HCT116 (cell line): ENCODE measurements around the gene H19. TPM values are rescaled to one million over a fixed set of nuclear protein-coding genes. Genes with fewer than 3 reads are reported as not detected.
A peak's percentile ranks its signal among the peaks of the same experiment; 100 is the strongest.

Experiments used
- ATAC-seq: fragments of 200-7000 bp; cut with Tn5 transposase; 2 replicates; pipeline ENCODE4 v1.9.1; 2020; ENCODE audit warnings: mild to moderate bottlenecking, moderate library complexity
- BruUV-seq: library from RNA; stranded (reverse); fragments of 400-500 nt; replicated peaks from 2 replicates; lab custom pipeline; 2021; lab: Mats Ljungman, UMichigan
- CTCF ChIA-PET: fragments of 300-600 bp; sonication (Branson Sonifier 250); formaldehyde crosslinking; loops from one replicate; lab custom pipeline; 2021; ENCODE audit warnings: antibody characterized with exemption; lab: Charles Lee
- POLR2A ChIA-PET: fragments of 300-600, 350-600 bp; sonication (Branson Sonifier 250); formaldehyde crosslinking; loops from one replicate; lab custom pipeline; 2021; ENCODE audit warnings: antibody characterized with exemption; lab: Charles Lee
- RAD21 ChIA-PET, 2 experiments: fragments of 300-600 bp; sonication (Branson Sonifier 250); formaldehyde crosslinking; loops; one replicate each; lab custom pipeline; 2023; ENCODE audit warnings: low total read pairs in 2 of 2; ENCODE audit not compliant: uncharacterized antibody in 2 of 2, unreplicated experiment in 2 of 2, low non-redundant PET in 1 of 2; lab: Charles Lee
- DNase-seq: peaks from one replicate; pipeline ENCODE4 v3.0.0-alpha.2; 2010; ENCODE audit warnings: low read depth, low spot score
- H2AFZ ChIP-seq: fragments of 200-600 bp; shearing (Covaris generic), sonication (generic); 2 replicates; pipeline ENCODE4 v1.6.1; 2017; ENCODE audit warnings: low read depth, mixed run types, mixed read lengths, antibody characterized with exemption, low read length; ENCODE audit not compliant: poor library complexity, severe bottlenecking
- H3K27ac ChIP-seq: 2 replicates; pipeline ENCODE4 v1.5.1; 2012; ENCODE audit warnings: low read depth, low read length
- H3K27me3 ChIP-seq: fragments of 200-600 bp; sonication (generic); 2 replicates; pipeline ENCODE4 v1.6.1; 2016; ENCODE audit warnings: mixed run types, low read length, mixed read lengths; ENCODE audit not compliant: insufficient read depth
- H3K36me3 ChIP-seq, 2 experiments: fragments of 200-500 bp in 1 of 2; fragments of 200-600 bp in 1 of 2; sonication (Bioruptor generic) in 1 of 2; sonication (generic) in 1 of 2; 2 replicates each; pipeline versions ENCODE4 v1.5.1 to v1.6.1; 2014 to 2016; ENCODE audit warnings: low read length in 2 of 2, inconsistent platforms in 1 of 2, mixed read lengths in 1 of 2, mixed run types in 1 of 2; ENCODE audit not compliant: insufficient read depth in 2 of 2, control insufficient read depth in 1 of 2
- H3K4me1 ChIP-seq, 2 experiments: fragments of 200-600 bp in 1 of 2; sonication (generic) in 1 of 2; 2 replicates each; pipeline versions ENCODE4 v1.5.1 to v1.6.1; 2012 to 2017; ENCODE audit warnings: low read length in 2 of 2, inconsistent platforms in 1 of 2, mild to moderate bottlenecking in 1 of 2, mixed read lengths in 1 of 2, mixed run types in 1 of 2, moderate library complexity in 1 of 2; ENCODE audit not compliant: insufficient read depth in 2 of 2, control insufficient read depth in 1 of 2
- H3K4me2 ChIP-seq: fragments of 200-600 bp; sonication (generic); 2 replicates; pipeline ENCODE4 v1.6.1; 2017; ENCODE audit warnings: mixed run types, low read length, mixed read lengths
- H3K4me3 ChIP-seq, 2 experiments: fragments of 200-600 bp in 1 of 2; sonication (generic) in 1 of 2; replicated peaks in 1 of 2; 2 replicates each; pipeline ENCODE4 v1.5.1; 2011 to 2016; ENCODE audit warnings: low read length in 2 of 2, control low read depth in 1 of 2, low read depth in 1 of 2, mild to moderate bottlenecking in 1 of 2, mixed read lengths in 1 of 2, mixed run types in 1 of 2
- H3K79me2 ChIP-seq: fragments of 200-600 bp; sonication (generic); 2 replicates; pipeline ENCODE4 v1.6.1; 2017; ENCODE audit warnings: mild to moderate bottlenecking, mixed run types, low read length, moderate library complexity, mixed read lengths; ENCODE audit not compliant: insufficient read depth
- H3K9ac ChIP-seq: fragments of 200-600 bp; sonication (generic); 2 replicates; pipeline ENCODE4 v1.6.1; 2016; ENCODE audit warnings: low read length, mixed read lengths
- H3K9me2 ChIP-seq: fragments of 200-600 bp; sonication (generic), shearing (Covaris generic); 2 replicates; pipeline ENCODE4 v1.6.1; 2017; ENCODE audit warnings: mixed run types, mild to moderate bottlenecking, moderate library complexity; ENCODE audit not compliant: insufficient read depth
- H3K9me3 ChIP-seq, 2 experiments: fragments of 200-500 bp in 1 of 2; fragments of 200-600 bp in 1 of 2; sonication (Bioruptor generic) in 1 of 2; sonication (generic) in 1 of 2; 2 replicates each; pipeline ENCODE4 v1.6.1; 2014 to 2017; ENCODE audit warnings: low read length in 2 of 2, mixed read lengths in 2 of 2, inconsistent platforms in 1 of 2, low read depth in 1 of 2, mild to moderate bottlenecking in 1 of 2, mixed run types in 1 of 2, moderate library complexity in 1 of 2; ENCODE audit not compliant: control insufficient read depth in 1 of 2, insufficient read depth in 1 of 2
- H4K20me1 ChIP-seq: fragments of 200-600 bp; sonication (generic), shearing (Covaris generic); 2 replicates; pipeline ENCODE4 v1.6.1; 2017; ENCODE audit warnings: mixed run types, mild to moderate bottlenecking, moderate library complexity; ENCODE audit not compliant: insufficient read depth
- CEBPB ChIP-seq: IDR thresholded peaks from 2 replicates; pipeline ENCODE4 v1.6.1; 2012; ENCODE audit warnings: low read depth
- EGR1 ChIP-seq: IDR thresholded peaks from 2 replicates; pipeline ENCODE4 v1.6.1; 2012; ENCODE audit warnings: low read depth
- ELF1 ChIP-seq: IDR thresholded peaks from 2 replicates; pipeline ENCODE4 v1.6.1; 2012; ENCODE audit warnings: low read depth, borderline replicate concordance
- EZH2 ChIP-seq: fragments of 200-600 bp; sonication (generic); IDR thresholded peaks from 2 replicates; pipeline ENCODE4 v1.6.1; 2017; ENCODE audit warnings: antibody characterized with exemption, mixed run types
- FOSL1 ChIP-seq: IDR thresholded peaks from 2 replicates; pipeline ENCODE4 v1.6.1; 2012; ENCODE audit warnings: low read depth
- JUND ChIP-seq: IDR thresholded peaks from 2 replicates; pipeline ENCODE4 v1.6.1; 2012
- MAX ChIP-seq: IDR thresholded peaks from 2 replicates; pipeline ENCODE4 v1.6.1; 2012
- RAD21 ChIP-seq: IDR thresholded peaks from 2 replicates; pipeline ENCODE4 v1.6.1; 2012; ENCODE audit warnings: low read depth, mild to moderate bottlenecking
- SIN3A ChIP-seq: IDR thresholded peaks from 2 replicates; pipeline ENCODE4 v1.6.1; 2012; ENCODE audit warnings: low read depth
- SP1 ChIP-seq: IDR thresholded peaks from 2 replicates; pipeline ENCODE4 v1.6.1; 2012; ENCODE audit warnings: low read depth
- SRF ChIP-seq: IDR thresholded peaks from 2 replicates; pipeline ENCODE4 v1.6.1; 2012; ENCODE audit warnings: low read depth
- ZFX ChIP-seq: fragments of 450-650 bp; IDR thresholded peaks from 2 replicates; pipeline ENCODE4 v1.6.1; 2017
- intact Hi-C: fragments of 100-400 bp; cut with micrococcal nuclease; formaldehyde crosslinking; loops from 2 replicates; pipeline ENCODE4 v1.10.0; 2022
- total RNA-seq: library from RNA; stranded (reverse); gene quantifications from one replicate; pipeline ENCODE4 v1.2.1, GENCODE V29; 2021; ENCODE audit not compliant: unreplicated experiment
- TF ChIP-seq, protein P1 (sequence below): IDR thresholded peaks from 2 replicates; pipeline ENCODE4 v1.6.1; 2012
- TF ChIP-seq, protein P2 (sequence below), 3 experiments: fragments of 200-600 bp in 1 of 3; sonication (generic) in 1 of 3; IDR thresholded peaks in 2 of 3; conservative IDR thresholded peaks in 1 of 3; 2 replicates each; pipeline ENCODE4 v1.5.1; 2012 to 2017; ENCODE audit warnings: low read depth in 2 of 3, low read length in 2 of 3, antibody characterized with exemption in 1 of 3, borderline replicate concordance in 1 of 3, control low read depth in 1 of 3, mild to moderate bottlenecking in 1 of 3, mixed read lengths in 1 of 3, mixed run types in 1 of 3, moderate library complexity in 1 of 3; ENCODE audit not compliant: insufficient read depth in 1 of 3

H19 gene
- total RNA-seq, 1 experiment from 2014 or later, result 10.5 TPM

GRCh38 chr11:1969776-1970175 lies 27.9 kb downstream of the H19 start:
- no peak for ATAC-seq
- Histone ChIP-seq H3K9me2 (no peaks in the 10 kb centered on the region), H3K27ac (no peak overlapping the region), H3K4me2 (no peak overlapping the region), H3K9ac (no peak overlapping the region), H3K27me3 (no peaks in the 10 kb centered on the region), H3K9me3 (no peaks in the 10 kb centered on the region), H3K36me3 (no peaks in the 10 kb centered on the region), H2AFZ (no peak overlapping the region), H3K4me1 (no peaks in the 10 kb centered on the region), H4K20me1 (no peaks in the 10 kb centered on the region), H3K79me2 (no peaks in the 10 kb centered on the region), H3K4me3 (no peak overlapping the region)
- ChIA-PET RAD21 (no interaction called here), POLR2A (no interaction called here), CTCF (interaction anchor here (0.7 kb wide), 1 partner anchor 182 kb away, joined by 3 read pairs; no protein-coding TSS in a partner anchor)
- no TSS peak for BruUV-seq
- intact Hi-C loops, result no loop called here
- DNase-seq, result no peak
- no peak for TF ChIP-seq SP1
- TF ChIP-seq SIN3A, result no peak
- TF ChIP-seq EGR1, result no peak
- no peak for TF ChIP-seq SRF
- TF ChIP-seq FOSL1, result no peak
- TF ChIP-seq ZFX, result no peak
- no peak for TF ChIP-seq EZH2
- TF ChIP-seq JUND, result no peak
- TF ChIP-seq CEBPB, result no peak
- TF ChIP-seq MAX, result no peak
- TF ChIP-seq, protein P1, sequence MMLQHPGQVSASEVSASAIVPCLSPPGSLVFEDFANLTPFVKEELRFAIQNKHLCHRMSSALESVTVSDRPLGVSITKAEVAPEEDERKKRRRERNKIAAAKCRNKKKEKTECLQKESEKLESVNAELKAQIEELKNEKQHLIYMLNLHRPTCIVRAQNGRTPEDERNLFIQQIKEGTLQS, result no peak
- TF ChIP-seq RAD21, result no peak
- TF ChIP-seq ELF1, result no peak

DNA sequence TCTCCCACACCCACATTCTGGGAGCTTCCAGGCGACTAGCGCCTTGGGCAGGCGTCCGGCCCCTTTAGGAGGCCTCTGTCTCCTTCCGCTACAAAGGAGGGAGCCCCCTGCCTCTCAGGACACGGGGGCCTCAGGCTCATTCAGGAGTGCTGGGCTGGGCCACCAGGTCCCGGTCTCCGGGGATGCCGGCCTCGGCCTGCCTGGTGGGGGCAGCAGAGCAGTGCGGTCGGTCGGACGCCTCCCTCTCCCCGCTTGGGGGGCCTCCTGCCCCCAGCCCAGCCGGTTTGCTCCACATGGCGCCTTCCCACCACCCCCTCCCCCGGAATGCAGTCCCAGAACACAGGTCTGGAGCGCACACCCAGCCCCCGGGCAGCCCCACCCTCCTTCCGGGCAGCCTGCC lies 28.6 kb downstream of the H19 start:
- Histone ChIP-seq H3K79me2 (no peaks in the 10 kb centered on the region), H3K9ac (no peak overlapping the region), H3K9me2 (no peaks in the 10 kb centered on the region), H3K4me2 (no peak overlapping the region), H3K9me3 (no peaks in the 10 kb centered on the region), H3K27me3 (no peaks in the 10 kb centered on the region), H3K4me1 (no peaks in the 10 kb centered on the region), H3K27ac (no peak overlapping the region), H3K36me3 (no peaks in the 10 kb centered on the region), H3K4me3 (no peak overlapping the region), H2AFZ (no peak overlapping the region), H4K20me1 (no peaks in the 10 kb centered on the region)
- ChIA-PET CTCF (interaction anchor here (0.7 kb wide), 1 partner anchor 182 kb away, joined by 3 read pairs; no protein-coding TSS in a partner anchor), RAD21 (no interaction called here), POLR2A (no interaction called here)
- intact Hi-C loops, result no loop called here
- BruUV-seq, result no TSS peak
- TF ChIP-seq SRF, result no peak
- TF ChIP-seq, protein P2, sequence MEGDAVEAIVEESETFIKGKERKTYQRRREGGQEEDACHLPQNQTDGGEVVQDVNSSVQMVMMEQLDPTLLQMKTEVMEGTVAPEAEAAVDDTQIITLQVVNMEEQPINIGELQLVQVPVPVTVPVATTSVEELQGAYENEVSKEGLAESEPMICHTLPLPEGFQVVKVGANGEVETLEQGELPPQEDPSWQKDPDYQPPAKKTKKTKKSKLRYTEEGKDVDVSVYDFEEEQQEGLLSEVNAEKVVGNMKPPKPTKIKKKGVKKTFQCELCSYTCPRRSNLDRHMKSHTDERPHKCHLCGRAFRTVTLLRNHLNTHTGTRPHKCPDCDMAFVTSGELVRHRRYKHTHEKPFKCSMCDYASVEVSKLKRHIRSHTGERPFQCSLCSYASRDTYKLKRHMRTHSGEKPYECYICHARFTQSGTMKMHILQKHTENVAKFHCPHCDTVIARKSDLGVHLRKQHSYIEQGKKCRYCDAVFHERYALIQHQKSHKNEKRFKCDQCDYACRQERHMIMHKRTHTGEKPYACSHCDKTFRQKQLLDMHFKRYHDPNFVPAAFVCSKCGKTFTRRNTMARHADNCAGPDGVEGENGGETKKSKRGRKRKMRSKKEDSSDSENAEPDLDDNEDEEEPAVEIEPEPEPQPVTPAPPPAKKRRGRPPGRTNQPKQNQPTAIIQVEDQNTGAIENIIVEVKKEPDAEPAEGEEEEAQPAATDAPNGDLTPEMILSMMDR (IDR thresholded peaks at IDR 0.05 in 2 of 3, conservative IDR thresholded peaks at IDR 0.05 in 1 of 3; ENCODE audit: borderline replicate concordance in 1 of 3, insufficient read depth in 1 of 3, low read depth in 2 of 3, low read length in 2 of 3), result no peak
- no peak for TF ChIP-seq SIN3A
- no peak for TF ChIP-seq EZH2
- TF ChIP-seq ELF1, result no peak
- DNase-seq, result no peak
- ATAC-seq, result peak; percentile 84
